Natural killer cell treated with Interleukin-12 subunit alpha and Interleukin-12 subunit beta and Interleukin-15 and Interleukin-18, amount 100 ng/mL, for 72 hours (primary cell): ENCODE data around the gene ZDHHC7. TPM values are rescaled to one million over a fixed set of nuclear protein-coding genes. Genes with fewer than 3 reads are reported as not detected.

Source experiments
- total RNA-seq, 2 donors: library from RNA; stranded (reverse); gene quantifications; one replicate each; pipeline ENCODE4 v1.2.3, GENCODE V29; 2022

The ZDHHC7 gene
- total RNA-seq, 2 donors from 2014 or later, result 28.5 to 43.9 TPM

Other genes starting within 250 kb of the ZDHHC7 start
- gene CRISPLD2, start 191.6 kb downstream of the ZDHHC7 start, total RNA-seq, result 1 to 10 TPM in 1 of 2 donors, under 1 TPM in 1; 0.43 to 1.7 TPM
- gene KIAA0513, start 16.3 kb upstream of the ZDHHC7 start, total RNA-seq, result 1 to 10 TPM; 3.3 to 3.6 TPM
- gene CIBAR2, start 100.9 kb upstream of the ZDHHC7 start, total RNA-seq, result not detected